Measurements from ENCODE around the gene IGHMBP2. TPM values are rescaled to one million over a fixed set of nuclear protein-coding genes. Genes with fewer than 3 reads are reported as not detected.

Gene IGHMBP2
- total RNA-seq, 6 experiments from 2014 or later, result 11.9 to 15.4 (median 14.1) TPM

DNA sequence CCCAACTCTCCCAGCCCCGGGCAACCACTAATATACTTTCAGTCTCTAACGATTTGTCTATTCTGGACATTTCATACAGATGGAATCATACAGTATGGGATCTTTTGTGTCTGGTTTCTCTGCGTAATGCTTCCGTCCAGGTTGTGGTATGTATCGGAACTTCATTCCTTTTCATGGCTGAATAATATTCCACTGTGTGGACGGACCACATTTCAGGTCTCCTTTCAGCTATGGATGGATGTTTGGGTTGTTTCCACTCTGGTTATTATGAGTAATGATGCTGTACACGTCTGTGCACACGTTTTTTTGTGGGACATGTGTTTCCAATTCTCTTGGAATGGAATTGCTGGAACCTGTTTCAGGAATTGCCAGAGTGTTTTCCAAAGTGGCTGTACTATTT, 44.6 kb upstream of the IGHMBP2 start:
- DNase-seq, result no peak
- Mint-ChIP-seq H3K27ac (no peak overlapping the region), H3K36me3 (ENCODE audit: low read depth) (peaks cover 10% of the 10 kb centered on the region; the same call in 1 of the 2 replicates), H3K27me3 (ENCODE audit: insufficient read depth) (peaks cover 15% of the 10 kb centered on the region), H3K9me3 (peaks cover 14% of the 10 kb centered on the region), H3K4me1 (ENCODE audit: low read depth) (peaks cover 15% of the 10 kb centered on the region), H3K4me3 (no peak overlapping the region)
- TF ChIP-seq, protein P1, sequence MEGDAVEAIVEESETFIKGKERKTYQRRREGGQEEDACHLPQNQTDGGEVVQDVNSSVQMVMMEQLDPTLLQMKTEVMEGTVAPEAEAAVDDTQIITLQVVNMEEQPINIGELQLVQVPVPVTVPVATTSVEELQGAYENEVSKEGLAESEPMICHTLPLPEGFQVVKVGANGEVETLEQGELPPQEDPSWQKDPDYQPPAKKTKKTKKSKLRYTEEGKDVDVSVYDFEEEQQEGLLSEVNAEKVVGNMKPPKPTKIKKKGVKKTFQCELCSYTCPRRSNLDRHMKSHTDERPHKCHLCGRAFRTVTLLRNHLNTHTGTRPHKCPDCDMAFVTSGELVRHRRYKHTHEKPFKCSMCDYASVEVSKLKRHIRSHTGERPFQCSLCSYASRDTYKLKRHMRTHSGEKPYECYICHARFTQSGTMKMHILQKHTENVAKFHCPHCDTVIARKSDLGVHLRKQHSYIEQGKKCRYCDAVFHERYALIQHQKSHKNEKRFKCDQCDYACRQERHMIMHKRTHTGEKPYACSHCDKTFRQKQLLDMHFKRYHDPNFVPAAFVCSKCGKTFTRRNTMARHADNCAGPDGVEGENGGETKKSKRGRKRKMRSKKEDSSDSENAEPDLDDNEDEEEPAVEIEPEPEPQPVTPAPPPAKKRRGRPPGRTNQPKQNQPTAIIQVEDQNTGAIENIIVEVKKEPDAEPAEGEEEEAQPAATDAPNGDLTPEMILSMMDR (IDR thresholded peaks at IDR 0.05), result no peak

DNA sequence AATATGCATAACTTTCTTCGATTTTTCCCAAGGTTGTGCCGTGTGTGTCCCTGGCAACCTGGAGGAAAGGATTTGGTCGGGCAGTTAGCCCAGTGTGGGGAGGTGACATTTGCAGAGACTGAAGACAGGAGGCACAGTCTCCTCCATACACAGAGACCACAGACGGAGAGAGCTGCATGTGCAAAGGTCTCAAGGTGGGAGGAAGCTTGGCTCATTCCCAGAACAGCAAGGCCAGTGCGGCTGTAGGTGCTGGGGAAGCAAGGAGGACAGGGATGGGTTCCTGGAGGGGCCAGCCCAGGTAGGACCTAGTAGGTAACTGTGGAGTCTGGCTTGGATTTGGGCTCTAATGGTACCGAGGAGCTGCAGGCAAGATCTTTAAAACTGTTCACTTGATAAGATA, 41.3 kb upstream of the IGHMBP2 start:
- no peak overlapping the region for H3K27ac Mint-ChIP-seq
- H3K4me1 Mint-ChIP-seq (ENCODE audit: low read depth), result peaks cover 5% of the 10 kb centered on the region
- peaks cover 16% of the 10 kb centered on the region for H3K9me3 Mint-ChIP-seq
- H3K36me3 Mint-ChIP-seq (ENCODE audit: low read depth), result peaks cover 12% of the 10 kb centered on the region; the same call in 1 of the 2 replicates
- DNase-seq, result no peak
- TF ChIP-seq, protein P1 (IDR thresholded peaks at IDR 0.05), result no peak
- no peak overlapping the region for H3K4me3 Mint-ChIP-seq
- peaks cover 15% of the 10 kb centered on the region for H3K27me3 Mint-ChIP-seq (ENCODE audit: insufficient read depth)

DNA sequence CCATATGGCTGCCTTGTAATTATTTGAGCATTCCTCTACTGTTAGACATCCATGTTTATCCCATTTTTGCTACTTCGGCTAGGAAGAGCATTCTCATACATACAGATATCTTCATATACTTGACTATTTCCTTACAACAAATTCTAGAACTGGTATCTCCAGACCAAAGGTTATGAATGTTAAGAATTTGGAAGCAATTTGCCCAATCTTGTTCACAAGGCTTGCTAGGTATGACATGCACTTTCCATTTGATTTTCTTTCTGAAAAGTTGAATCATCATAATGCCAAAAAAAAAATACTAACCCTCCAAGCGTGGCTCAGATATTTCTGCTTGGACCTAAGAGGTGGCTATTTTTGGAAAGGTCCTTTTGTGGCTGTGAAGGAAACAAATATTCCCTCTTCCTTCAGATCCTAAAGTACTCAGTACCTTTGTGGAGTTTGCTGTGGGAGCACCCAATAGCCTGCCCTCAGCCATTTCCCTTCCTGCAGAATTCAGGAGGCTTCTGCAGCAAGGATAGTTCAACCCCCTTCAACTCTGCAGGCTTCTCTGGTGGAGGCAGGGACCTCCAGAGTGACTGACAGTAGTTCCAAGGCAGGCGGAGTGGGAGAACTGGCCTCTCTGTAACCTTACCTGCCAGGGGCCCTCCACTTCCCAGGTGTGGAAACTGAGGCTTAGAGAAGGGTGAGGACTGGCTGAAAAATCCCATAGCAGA, 40.0 kb upstream of the IGHMBP2 start:
- Mint-ChIP-seq H3K9me3 (peaks cover 16% of the 10 kb centered on the region), H3K27ac (no peak overlapping the region), H3K36me3 (ENCODE audit: low read depth) (peaks cover 12% of the 10 kb centered on the region; the same call in 1 of the 2 replicates), H3K27me3 (ENCODE audit: insufficient read depth) (peaks cover 11% of the 10 kb centered on the region), H3K4me1 (ENCODE audit: low read depth) (no peaks in the 10 kb centered on the region), H3K4me3 (no peak overlapping the region)
- DNase-seq, result no peak
- TF ChIP-seq, protein P1 (IDR thresholded peaks at IDR 0.05), result no peak

DNA sequence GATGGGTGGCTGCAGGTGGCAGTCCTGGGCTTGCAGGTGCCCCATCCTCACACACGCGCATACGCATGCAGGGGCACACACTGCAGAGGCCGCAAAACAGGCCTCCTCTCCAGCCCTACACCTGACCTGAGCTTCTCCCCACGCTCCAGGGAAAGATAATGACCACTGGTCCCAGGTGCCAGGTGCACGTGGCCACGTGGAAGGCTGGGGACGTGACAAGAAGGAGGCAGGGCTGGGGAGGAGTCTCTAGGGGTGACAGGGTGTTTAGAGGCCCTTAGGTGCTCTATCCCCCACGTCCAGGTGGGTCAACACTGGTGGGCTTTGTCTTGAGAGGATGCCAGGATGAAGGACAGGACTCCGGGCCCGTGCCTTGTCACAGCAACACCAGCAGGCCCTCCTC, 38.5 kb upstream of the IGHMBP2 start:
- H3K36me3 Mint-ChIP-seq (ENCODE audit: low read depth), result peaks cover 12% of the 10 kb centered on the region; the same call in 1 of the 2 replicates
- TF ChIP-seq, protein P1 (IDR thresholded peaks at IDR 0.05), result no peak
- peaks cover 12% of the 10 kb centered on the region for H3K4me1 Mint-ChIP-seq (ENCODE audit: low read depth)
- H3K9me3 Mint-ChIP-seq, result peaks cover 16% of the 10 kb centered on the region
- no peak overlapping the region for H3K4me3 Mint-ChIP-seq
- no peak for DNase-seq
- H3K27ac Mint-ChIP-seq, result no peak overlapping the region
- peaks cover 12% of the 10 kb centered on the region for H3K27me3 Mint-ChIP-seq (ENCODE audit: insufficient read depth)

DNA sequence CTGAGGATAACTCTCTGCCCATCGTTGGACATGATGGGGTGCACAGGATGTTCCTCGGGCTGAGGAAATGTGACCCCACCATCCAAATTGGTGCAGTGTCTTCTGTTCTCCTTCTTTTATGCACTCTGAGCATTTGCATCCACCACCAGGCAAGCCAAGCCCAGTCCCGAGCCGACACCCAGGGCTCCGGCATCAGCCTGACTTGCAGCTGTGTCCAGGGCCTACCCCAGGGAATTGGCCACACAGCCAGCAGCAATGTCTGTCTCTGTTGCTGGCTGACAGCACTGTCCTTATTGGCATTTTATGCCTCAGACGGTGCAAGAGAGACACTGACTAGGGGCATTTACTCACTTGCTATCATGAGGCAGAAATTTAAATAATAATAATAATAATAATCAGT, 36.6 kb upstream of the IGHMBP2 start:
- H3K4me1 Mint-ChIP-seq (ENCODE audit: low read depth), result peaks cover 20% of the 10 kb centered on the region
- H3K27me3 Mint-ChIP-seq (ENCODE audit: insufficient read depth), result peaks cover 12% of the 10 kb centered on the region
- no peak overlapping the region for H3K4me3 Mint-ChIP-seq
- peaks cover 16% of the 10 kb centered on the region for H3K9me3 Mint-ChIP-seq
- no peak for DNase-seq
- peaks cover 12% of the 10 kb centered on the region; the same call in 1 of the 2 replicates for H3K36me3 Mint-ChIP-seq (ENCODE audit: low read depth)
- H3K27ac Mint-ChIP-seq, result no peak overlapping the region
- TF ChIP-seq, protein P1 (IDR thresholded peaks at IDR 0.05), result no peak
